ENCODE data around the gene PPP6R3.
"Not testable (repeated sequence)": the region's sequence is repeated elsewhere in the genome, so short reads cannot be mapped to it uniquely, and the experiment has no call there.

The PPP6R3 gene

DNA sequence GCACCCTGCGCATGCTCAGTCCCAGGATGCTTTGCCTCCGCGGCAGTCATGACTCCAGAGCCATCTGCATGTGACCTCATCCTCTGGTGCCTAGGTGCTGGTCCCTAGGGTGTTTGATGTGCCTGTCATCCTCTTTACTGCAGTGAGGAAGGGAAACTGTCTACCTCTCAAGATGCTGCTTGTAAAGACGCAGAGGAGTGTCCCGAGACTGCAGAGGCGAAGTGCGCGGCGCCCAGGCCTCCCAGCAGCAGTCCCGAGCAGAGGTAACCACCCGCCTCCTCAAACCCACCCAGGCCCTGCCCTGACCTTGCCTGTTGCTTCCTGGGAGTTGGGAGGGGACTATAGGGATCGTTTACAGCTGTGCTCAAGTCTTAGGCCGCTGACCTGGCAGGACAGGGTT lies 149.2 kb downstream of the PPP6R3 start:
- DNase-seq (ENCODE audit: low spot score), result no peak

DNA sequence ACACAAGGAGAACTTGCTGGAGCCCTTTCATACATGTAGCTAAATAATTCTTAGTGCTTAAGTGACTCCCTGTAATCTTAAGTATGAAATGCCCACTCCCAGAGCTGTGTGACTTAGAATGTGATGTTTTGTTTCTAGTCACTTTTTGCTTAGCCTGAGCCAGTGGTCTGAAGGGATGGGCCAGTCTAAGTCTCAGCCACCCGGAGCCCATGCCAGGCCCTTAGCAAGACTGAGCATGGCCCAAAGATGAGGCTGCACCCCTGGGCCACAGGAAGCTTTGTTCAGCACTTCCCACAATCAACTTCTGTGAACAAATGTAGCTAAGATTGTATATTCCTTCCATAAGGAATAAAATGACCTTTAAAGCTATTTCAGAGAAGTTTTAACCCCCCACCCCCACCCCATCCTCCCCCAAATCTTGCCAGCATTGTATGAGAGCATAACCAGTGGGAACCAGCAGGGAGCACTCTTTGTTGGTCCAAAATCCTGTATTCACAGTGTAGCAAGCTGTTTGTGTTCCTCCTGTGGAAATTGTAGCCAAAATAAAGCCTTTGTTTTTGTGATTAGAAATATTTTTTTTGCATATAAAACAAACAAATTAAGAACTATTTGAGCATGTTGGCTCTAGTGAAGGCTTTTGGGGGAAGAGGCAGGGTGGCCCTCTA lies 150.0 kb downstream of the PPP6R3 start:
- no peak for DNase-seq (ENCODE audit: low spot score)

DNA sequence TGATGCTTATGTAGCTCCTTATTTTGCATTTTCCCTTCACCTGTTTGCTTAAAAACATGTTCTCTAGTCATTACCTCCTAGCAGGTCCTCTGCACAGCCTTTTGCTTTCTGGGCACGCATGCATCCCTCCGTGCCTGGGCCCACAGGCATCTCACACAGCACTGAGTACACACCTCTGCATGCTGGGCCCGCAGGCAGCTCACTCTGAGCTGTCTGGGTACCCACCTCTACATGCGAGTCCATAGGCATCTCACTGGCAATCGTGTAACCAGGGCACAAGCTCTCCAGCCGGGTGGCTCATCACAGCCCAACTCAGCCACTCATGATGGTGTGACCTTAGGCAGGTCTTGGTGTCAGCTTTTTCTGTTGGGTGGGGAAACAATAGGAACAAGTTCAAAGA lies 155.1 kb downstream of the PPP6R3 start:
- no peak for DNase-seq (ENCODE audit: low spot score)

DNA sequence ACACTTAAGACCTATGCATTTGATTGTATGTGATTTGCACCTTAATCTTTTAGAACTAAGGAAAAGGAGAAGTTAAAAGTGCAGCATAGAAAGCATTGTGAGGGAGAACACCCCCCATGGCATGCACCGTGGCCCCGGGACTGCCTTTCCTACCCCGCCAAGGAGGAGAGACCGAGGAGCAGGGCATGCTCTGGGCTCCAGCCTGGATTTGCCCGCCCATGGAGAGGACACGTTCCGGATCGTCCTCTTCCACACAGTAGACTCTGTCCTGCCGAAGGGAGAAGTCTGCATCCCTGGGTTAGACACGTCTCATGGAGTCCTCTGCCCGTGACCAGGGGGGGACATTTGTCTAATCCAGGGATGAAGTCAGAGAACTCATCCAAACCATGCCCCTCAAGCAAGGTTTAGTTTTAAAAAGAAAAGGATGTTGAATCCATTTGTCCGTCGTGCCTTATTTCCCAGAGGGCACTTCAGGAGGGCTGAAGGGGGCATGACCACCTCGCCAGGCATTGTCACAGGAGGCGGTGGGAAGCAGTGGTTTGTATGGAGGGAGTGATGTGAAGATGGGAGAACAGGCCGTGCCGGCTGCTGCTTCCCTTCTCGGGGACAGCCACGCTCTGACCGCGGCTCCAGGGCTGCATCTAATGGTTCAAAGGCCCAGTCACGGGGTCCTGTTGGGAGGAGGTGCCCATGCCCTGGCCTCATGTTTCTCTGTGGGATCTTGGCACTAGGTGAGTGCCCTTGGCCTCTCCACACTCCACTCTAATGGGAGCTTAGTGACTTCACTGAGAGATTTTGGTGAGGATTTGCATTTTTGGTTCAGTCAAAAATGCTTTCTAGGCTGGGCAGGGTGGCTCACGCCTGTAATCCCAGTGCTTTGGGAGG lies 157.6 kb downstream of the PPP6R3 start:
- no peak for DNase-seq (ENCODE audit: low spot score)

- DNase-seq (ENCODE audit: low spot score), result no peak
These were observed 161.3 kb downstream of the PPP6R3 start for GRCh38 chr11:68621826-68622225.

DNA sequence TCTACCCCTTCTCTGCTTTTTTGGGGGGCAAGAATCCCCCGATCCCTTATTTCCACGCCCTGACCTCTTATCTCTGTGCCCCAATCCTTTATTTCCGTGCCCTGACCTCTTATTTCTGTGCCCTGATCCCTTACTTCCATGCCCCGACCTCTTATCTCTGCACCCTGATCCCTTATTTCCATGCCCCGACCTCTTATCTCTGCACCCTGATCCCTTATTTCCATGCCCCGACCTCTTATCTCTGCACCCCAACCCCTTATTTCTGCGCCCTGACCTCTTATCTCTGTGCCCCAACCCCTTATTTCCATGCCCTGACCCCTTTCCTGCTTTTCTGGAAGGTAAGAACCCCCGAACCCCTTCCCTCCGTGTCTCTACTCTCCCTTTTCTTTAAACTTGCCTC lies 163.2 kb downstream of the PPP6R3 start:
- not testable (repeated sequence) for DNase-seq (ENCODE audit: low spot score)

DNA sequence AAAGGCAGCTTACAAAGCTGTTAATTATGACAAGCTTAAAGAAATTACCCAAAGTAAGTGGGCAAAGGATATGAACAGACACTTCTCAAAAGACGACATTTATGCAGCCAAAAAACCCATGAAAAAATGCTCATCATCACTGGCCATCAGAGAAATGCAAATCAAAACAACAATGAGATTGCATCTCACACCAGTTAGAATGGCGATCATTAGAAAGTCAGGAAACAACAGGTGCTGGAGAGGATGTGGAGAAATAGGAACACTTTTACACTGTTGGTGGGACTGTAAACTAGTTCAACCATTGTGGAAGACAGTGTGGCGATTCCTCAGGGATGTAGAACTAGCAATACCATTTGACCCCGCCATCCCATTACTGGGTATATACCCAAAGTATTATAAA lies 164.5 kb downstream of the PPP6R3 start:
- DNase-seq (ENCODE audit: low spot score), result not testable (repeated sequence)

GRCh38 chr11:68626236-68626635 lies 165.7 kb downstream of the PPP6R3 start:
- not testable (repeated sequence) for DNase-seq (ENCODE audit: low spot score)

- not testable (repeated sequence) for DNase-seq (ENCODE audit: low spot score)
These were observed 168.3 kb downstream of the PPP6R3 start for GRCh38 chr11:68628837-68629236.

DNA sequence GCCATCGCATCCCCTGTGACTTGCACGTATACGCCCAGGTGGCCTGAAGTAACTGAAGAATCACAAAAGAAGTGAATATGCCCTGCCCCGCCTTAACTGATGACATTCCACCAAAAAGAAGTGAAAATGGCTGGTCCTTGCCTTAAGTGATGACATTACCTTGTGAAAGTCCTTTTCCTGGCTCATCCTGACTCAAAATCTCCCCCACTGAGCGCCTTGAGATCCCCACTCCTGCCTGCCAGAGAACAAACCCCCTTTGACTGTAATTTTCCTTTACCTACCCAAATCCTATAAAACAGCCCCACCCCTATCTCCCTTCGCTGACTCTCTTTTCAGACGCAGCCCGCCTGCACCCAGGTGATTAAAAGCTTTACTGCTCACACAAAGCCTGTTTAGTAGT lies 171.8 kb downstream of the PPP6R3 start:
- DNase-seq (ENCODE audit: low spot score), result not testable (repeated sequence)

DNA sequence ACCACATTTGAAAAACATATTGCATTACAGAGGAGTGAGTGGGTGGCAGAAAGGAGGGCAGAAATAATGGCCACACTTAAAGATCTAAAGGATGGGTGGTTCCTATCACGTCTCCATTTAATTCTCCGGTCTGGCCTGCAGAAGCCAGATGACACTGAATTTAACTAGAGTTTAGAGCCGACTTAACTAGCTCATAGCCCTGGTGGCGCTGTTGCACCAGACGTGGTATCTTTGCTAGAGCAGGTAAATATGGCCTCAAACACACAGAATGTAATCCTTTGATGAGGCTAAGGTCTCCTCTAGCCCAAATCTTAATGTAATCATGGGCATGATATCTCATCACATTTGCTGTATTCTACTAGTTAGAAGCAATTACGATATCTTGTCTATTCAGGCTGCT lies 172.2 kb downstream of the PPP6R3 start:
- peak; percentile 21 for DNase-seq (ENCODE audit: low spot score)

- not testable (repeated sequence) for DNase-seq (ENCODE audit: low spot score)
These were observed 174.1 kb downstream of the PPP6R3 start for GRCh38 chr11:68634606-68635005.

GRCh38 chr11:68635172-68635571 lies 174.6 kb downstream of the PPP6R3 start:
- not testable (repeated sequence) for DNase-seq (ENCODE audit: low spot score)

DNA sequence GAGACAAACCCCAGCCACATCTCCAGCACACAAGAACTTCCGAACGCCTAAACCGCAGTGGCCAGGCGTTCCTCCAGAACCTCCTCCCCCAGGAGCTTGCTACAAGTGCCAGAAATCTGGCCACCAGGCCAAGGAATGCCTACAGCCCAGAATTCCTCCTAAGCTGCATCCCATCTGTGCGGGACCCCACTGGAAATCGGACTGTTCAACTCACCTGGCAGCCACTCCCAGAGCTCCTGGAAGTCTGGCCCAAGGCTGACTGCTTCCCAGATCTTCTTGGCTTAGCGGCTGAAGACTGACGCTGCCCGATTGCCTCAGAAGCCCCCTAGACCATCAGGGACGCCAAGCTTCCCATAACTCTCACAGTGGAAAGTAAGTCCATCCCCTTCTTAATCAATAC lies 175.3 kb downstream of the PPP6R3 start:
- DNase-seq (ENCODE audit: low spot score), result not testable (repeated sequence)

DNA sequence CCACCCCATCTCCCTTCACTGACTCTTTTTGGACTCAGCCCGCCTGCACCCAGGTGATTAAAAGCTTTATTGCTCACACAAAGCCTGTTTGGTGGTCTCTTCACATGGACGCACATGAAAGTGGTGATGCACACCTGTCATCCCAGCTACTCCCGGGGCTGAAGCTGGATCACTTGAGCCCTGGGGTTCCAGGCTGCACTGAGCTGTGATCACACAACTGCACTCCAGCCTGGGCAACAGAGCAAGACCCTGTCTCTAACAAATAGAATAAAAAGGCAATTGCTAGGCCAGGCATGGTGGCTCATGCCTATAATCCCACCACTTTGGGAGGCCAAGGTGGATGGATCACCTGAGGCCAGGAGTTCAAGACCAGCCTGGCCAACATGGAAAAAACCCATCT lies 178.8 kb downstream of the PPP6R3 start:
- not testable (repeated sequence) for DNase-seq (ENCODE audit: low spot score)

GRCh38 chr11:68641880-68642279 lies 181.3 kb downstream of the PPP6R3 start:
- no peak for DNase-seq (ENCODE audit: low spot score)

DNA sequence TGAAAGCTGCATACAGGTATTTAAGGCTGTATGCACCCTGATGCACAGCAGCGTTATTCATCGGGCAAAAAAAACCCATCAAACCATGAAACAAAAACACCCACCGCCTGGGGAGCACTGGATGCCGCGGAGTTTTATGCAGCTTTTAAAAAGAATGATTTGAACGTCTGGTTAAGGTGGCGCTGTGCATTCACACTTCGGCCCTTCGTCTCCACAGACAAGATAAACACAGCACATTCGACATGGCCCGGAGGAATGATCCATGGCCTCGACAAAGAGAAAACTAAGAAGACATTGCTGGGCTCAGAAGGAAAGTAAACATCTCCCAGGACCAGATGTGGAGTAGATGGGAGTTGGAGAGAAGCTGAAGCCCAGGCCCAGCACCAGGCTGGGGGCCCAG lies 183.0 kb downstream of the PPP6R3 start:
- DNase-seq (ENCODE audit: low spot score), result no peak

DNA sequence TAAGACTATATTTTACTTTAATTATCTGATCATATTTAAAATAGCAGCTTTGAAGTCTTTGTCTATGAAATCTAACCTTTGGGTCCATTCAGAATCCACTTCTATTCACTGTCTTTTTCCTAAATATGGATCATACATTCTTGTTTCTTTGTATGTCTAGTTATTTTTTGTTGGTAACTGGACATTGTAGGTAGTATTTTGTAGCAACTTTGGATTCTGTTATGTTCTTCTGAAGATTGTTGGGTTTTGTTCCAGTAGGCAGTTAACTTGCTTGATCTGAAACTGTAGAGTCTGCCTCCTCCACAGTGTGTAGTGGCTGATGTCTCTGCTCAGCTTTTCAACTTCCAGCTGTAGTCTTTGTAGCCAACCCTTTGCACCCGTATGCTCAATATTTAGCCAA lies 186.3 kb downstream of the PPP6R3 start:
- no peak for DNase-seq (ENCODE audit: low spot score)

- no peak for DNase-seq (ENCODE audit: low spot score)
These were observed 189.5 kb downstream of the PPP6R3 start for GRCh38 chr11:68649851-68650555.

- DNase-seq (ENCODE audit: low spot score), result no peak
These were observed 190.2 kb downstream of the PPP6R3 start for GRCh38 chr11:68650801-68651200.

- no peak for DNase-seq (ENCODE audit: low spot score)
These were observed 190.8 kb downstream of the PPP6R3 start for GRCh38 chr11:68651208-68651984.

All from CD4-positive, alpha-beta T cell treated with Interleukin-6 at 100 ng/mL for 8 hours (primary cell).